Left lung (tissue), 10 donors: ENCODE data around the gene PTAFR. TPM values are rescaled to one million over a fixed set of nuclear protein-coding genes. Genes with fewer than 3 reads are reported as not detected.

Experiments used
- ATAC-seq: fragments of 200-7000 bp; cut with Tn5 transposase; one replicate; pipeline ENCODE4 v1.9.1; 2020; ENCODE audit warnings: moderate library complexity
- DNase-seq, 4 donors: peaks; one replicate each; pipeline ENCODE4 v3.0.0-alpha.2; 2013 to 2020
- H3K27ac ChIP-seq, 2 donors: fragments of 200-600 bp; sonication (generic) in 1 of 2; one replicate each; pipeline versions ENCODE4 v1.5.0 to v1.8.0; 2020 to 2021
- H3K27me3 ChIP-seq, 2 donors: fragments of 200-600 bp; sonication (generic) in 1 of 2; one replicate each; pipeline versions ENCODE4 v1.5.0 to v1.8.0; 2020 to 2021
- H3K36me3 ChIP-seq, 2 donors: fragments of 200-600 bp; sonication (generic) in 1 of 2; one replicate each; pipeline versions ENCODE4 v1.5.0 to v1.8.0; 2020 to 2021
- H3K4me1 ChIP-seq, 2 donors: fragments of 200-600 bp; one replicate each; pipeline ENCODE4 v1.8.0; 2021
- H3K4me3 ChIP-seq, 2 donors: fragments of 200-600 bp; sonication (generic) in 1 of 2; one replicate each; pipeline versions ENCODE4 v1.5.0 to v1.8.0; 2020 to 2021; ENCODE audit warnings: mild to moderate bottlenecking in 1 of 2
- H3K9me3 ChIP-seq, 2 donors: fragments of 200-600 bp; sonication (generic) in 1 of 2; one replicate each; pipeline versions ENCODE4 v1.5.0 to v1.8.0; 2020 to 2021
- intact Hi-C, 2 donors: fragments of 100-400 bp; cut with DNase I; formaldehyde crosslinking; loops; one replicate each; pipeline versions ENCODE4 v1.11.2 to v1.14.2; 2022
- polyA plus RNA-seq, 6 donors: library from polyadenylated mRNA; unstranded; fragments of 120-200 nt; gene quantifications; one replicate each; pipeline ENCODE4 v1.2.1, GENCODE V29; 2013; ENCODE audit not compliant: insufficient read length in 6 of 6
- total RNA-seq, 2 donors: library from RNA; stranded (reverse); fragmentation: NEBNext Ultra II Directional; extraction: Animal tissue kit (Norgen Biotek cat#: 25700); gene quantifications; one replicate each; pipeline ENCODE4 v1.2.1, GENCODE V29; 2021
- TF ChIP-seq, protein P1 (sequence below), 2 donors: fragments of 200-600 bp; sonication (generic) in 1 of 2; IDR thresholded peaks; one replicate each; pipeline versions ENCODE4 v1.5.0 to v1.8.0; 2021; ENCODE audit warnings: antibody characterized with exemption in 2 of 2
- donor health status: DM: no; HTN: yes; CAD: no.
- donor health status: DM: no; HTN: no; CAD: no.

PTAFR gene
- total and polyA plus RNA-seq, 8 donors = 2.4 to 59.7 (median 2.7) TPM

DNA sequence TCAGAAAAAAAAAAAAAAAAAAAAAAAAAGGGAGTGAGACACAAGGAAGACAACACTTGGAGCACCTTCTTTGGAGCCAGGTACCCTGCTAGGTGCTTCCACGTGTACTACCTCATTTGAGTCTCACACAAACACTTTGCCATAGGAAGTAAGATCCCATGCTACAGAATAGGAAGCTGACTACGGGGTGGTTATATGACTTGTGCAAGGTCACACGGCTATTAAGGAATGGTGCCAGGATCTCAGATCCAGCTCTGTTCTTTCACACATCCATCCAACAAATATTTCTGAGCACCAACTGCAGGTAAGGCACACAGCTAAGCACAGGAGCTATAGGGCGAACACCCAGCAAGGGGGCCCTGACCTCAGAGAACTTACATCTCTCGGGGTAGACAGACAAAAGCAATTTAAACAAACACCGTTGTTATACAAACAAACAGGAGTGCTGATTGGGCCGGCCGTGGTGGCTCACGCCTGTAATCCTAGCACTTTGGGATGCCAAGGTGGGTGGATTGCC lies 22.4 kb downstream of the PTAFR start:
- peak overlapping the region in 1 of 2 donors; percentile 79 for H3K27ac ChIP-seq
- DNase-seq = no peak
- ATAC-seq = peak; percentile 28

DNA sequence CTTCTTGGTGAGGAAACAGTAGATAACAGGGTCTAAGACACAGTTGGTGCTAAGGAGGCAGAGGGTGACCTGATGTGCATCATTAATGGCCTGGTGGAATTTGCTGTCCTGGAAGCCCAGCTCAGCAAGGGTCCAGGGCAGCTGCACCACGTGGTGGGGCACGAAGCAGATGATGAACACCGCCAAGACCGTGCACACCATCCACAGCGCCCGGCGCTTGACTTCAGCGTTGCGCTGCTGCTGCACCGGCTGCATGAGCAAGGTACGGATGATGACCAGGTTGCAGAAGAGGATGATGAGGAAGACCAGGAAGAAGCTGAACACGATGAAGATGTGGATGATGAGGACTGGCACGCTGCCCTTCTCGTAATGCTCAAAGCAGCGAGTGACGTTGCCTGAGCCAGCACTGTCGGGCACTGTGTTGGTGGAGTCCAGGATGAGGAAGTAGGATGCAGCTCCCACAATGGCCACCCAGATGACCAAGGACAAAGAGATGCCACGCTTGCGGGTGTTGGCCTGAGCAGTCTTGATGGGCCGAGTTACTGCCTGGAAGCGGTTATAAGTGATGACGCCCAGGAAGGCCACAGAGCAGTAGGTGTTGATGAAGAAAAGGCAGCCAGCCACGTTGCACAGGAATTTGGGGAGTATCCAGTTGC lies 26.2 kb downstream of the PTAFR start:
- ATAC-seq (no peak), DNase-seq (no peak)
- Histone ChIP-seq H3K27me3 (no peaks in the 10 kb centered on the region), H3K36me3 (peaks cover 0 to 42% of the 10 kb centered on the region in 2 donors), H3K4me1 (peaks cover 0 to 41% of the 10 kb centered on the region in 2 donors), H3K27ac (no peak overlapping the region), H3K9me3 (no peaks in the 10 kb centered on the region), H3K4me3 (no peak overlapping the region)
- TF ChIP-seq, protein P1, sequence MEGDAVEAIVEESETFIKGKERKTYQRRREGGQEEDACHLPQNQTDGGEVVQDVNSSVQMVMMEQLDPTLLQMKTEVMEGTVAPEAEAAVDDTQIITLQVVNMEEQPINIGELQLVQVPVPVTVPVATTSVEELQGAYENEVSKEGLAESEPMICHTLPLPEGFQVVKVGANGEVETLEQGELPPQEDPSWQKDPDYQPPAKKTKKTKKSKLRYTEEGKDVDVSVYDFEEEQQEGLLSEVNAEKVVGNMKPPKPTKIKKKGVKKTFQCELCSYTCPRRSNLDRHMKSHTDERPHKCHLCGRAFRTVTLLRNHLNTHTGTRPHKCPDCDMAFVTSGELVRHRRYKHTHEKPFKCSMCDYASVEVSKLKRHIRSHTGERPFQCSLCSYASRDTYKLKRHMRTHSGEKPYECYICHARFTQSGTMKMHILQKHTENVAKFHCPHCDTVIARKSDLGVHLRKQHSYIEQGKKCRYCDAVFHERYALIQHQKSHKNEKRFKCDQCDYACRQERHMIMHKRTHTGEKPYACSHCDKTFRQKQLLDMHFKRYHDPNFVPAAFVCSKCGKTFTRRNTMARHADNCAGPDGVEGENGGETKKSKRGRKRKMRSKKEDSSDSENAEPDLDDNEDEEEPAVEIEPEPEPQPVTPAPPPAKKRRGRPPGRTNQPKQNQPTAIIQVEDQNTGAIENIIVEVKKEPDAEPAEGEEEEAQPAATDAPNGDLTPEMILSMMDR (IDR thresholded peaks at IDR 0.05) = no peak
- intact Hi-C loops = no loop called here

More for the DNA sequence above, 22.4 kb downstream of the PTAFR start:
- intact Hi-C loops = no loop called here
- TF ChIP-seq, protein P1 (IDR thresholded peaks at IDR 0.05) = no peak
- H3K27me3 ChIP-seq = no peaks in the 10 kb centered on the region
- H3K36me3 ChIP-seq = peaks cover 0 to 26% of the 10 kb centered on the region in 2 donors
- peaks cover 0 to 66% of the 10 kb centered on the region in 2 donors for H3K4me1 ChIP-seq
- no peak overlapping the region for H3K4me3 ChIP-seq
- H3K9me3 ChIP-seq = no peaks in the 10 kb centered on the region

DNA sequence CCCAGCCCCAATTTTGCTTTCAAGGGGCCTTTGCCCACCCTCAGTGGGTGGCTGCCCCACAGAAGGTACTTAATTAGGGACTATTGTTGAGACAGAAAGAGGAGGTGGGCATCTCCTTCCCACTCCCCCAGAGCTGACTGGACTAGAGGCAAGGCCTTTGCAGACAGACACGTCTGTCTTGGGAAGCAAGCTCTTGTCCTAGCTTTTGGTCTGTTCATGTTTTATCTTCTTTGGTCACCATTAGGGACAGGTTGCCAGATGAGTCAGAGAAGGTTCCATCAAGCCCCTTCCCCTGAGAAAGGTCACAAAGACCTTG lies 27.7 kb downstream of the PTAFR start:
- no peak for DNase-seq
- H3K4me1 ChIP-seq = peaks cover 0 to 41% of the 10 kb centered on the region in 2 donors

DNA sequence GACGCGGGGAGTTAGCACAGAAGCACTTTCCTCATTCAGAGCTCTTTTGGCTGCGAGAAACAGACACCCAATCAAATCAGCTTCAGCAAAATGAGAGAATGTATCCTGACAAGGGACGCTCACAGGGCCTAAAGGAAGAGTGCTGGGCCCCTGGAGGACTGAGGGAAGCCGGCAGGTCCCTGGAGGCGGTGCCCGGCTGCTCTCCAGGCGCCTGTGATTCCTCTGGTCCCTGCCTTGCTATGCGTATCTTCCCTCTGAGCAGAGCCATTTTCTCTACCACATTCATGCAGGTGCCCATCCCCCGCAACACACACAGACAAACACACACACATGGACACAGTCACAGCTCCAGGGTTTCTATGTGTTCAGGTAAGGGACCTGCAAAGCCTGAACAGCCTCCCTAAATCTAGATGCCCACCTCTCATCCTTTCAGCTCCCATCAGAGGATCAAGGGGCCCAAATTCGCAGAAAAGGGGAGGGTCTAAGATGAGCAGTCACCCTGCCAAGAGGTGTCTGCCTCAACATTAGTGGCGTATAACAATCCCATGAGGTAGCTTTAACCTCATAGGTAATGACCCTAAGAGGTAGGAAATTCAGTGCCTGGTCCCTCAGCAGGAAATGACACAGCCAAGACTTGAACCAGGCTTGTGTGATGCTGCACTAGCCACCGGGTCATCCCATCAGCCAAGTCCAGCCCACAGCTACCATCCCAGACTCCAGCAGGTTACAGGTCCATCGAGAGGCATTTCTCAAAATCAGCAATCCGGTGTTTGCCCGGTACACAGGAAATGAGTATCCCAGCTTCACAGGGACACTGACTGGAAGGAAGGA lies 29.0 kb downstream of the PTAFR start:
- H3K36me3 ChIP-seq = peaks cover 0 to 40% of the 10 kb centered on the region in 2 donors
- no peaks in the 10 kb centered on the region for H3K27me3 ChIP-seq
- H3K27ac ChIP-seq = no peak overlapping the region
- intact Hi-C loops = no loop called here
- H3K9me3 ChIP-seq = no peaks in the 10 kb centered on the region
- TF ChIP-seq, protein P1 (IDR thresholded peaks at IDR 0.05) = no peak
- H3K4me3 ChIP-seq = no peak overlapping the region
- ATAC-seq (no peak), DNase-seq (no peak)
- H3K4me1 ChIP-seq = peaks cover 0 to 36% of the 10 kb centered on the region in 2 donors

More for the DNA sequence above, 27.7 kb downstream of the PTAFR start:
- peaks cover 0 to 40% of the 10 kb centered on the region in 2 donors for H3K36me3 ChIP-seq
- no peak overlapping the region for H3K4me3 ChIP-seq
- H3K27ac ChIP-seq = no peak overlapping the region
- TF ChIP-seq, protein P1 (IDR thresholded peaks at IDR 0.05) = no peak
- no peaks in the 10 kb centered on the region for H3K27me3 ChIP-seq
- no peaks in the 10 kb centered on the region for H3K9me3 ChIP-seq
- ATAC-seq = no peak
- intact Hi-C loops = no loop called here

- H3K9me3 ChIP-seq = no peaks in the 10 kb centered on the region
These were observed 30.8 kb downstream of the PTAFR start for GRCh38 chr1:28145728-28146127.

More at GRCh38 chr1:28145728-28146127, 30.8 kb downstream of the PTAFR start:
- TF ChIP-seq, protein P1 (IDR thresholded peaks at IDR 0.05) = no peak
- DNase-seq = no peak
- H3K27ac ChIP-seq = peak overlapping the region in 1 of 2 donors; percentile 2
- no peak for ATAC-seq
- intact Hi-C loops = no loop called here
- no peaks in the 10 kb centered on the region for H3K27me3 ChIP-seq
- no peak overlapping the region for H3K4me3 ChIP-seq
- peaks cover 0 to 39% of the 10 kb centered on the region in 2 donors for H3K36me3 ChIP-seq
- H3K4me1 ChIP-seq = peaks cover 0 to 36% of the 10 kb centered on the region in 2 donors
